Esophagus muscularis mucosa (tissue), 4 donors: ENCODE data around the gene PRKAG2.

Source experiments
- EP300 ChIP-seq: sonication (generic); formaldehyde crosslinking; IDR thresholded peaks from one replicate; pipeline ENCODE4 v1.6.1; 2017; ENCODE audit warnings: antibody characterized with exemption
- POLR2A ChIP-seq: fragments of 450-650 bp; IDR thresholded peaks from one replicate; pipeline ENCODE4 v1.6.1; 2017; ENCODE audit warnings: antibody characterized with exemption, moderate library complexity, mild to moderate bottlenecking, low read depth
- POLR2AphosphoS5 ChIP-seq, 2 donors: sonication (generic); formaldehyde crosslinking; IDR thresholded peaks; one replicate each; pipeline ENCODE4 v1.6.1; 2017; ENCODE audit warnings: antibody characterized with exemption in 2 of 2
- TF ChIP-seq, protein P1 (sequence below), 3 experiments: fragments of 200-600 bp in 2 of 3; fragments of 450-650 bp in 1 of 3; sonication (generic) in 2 of 3; IDR thresholded peaks; one replicate each; pipeline ENCODE4 v1.5.1; 2017 to 2019; ENCODE audit warnings: antibody characterized with exemption in 3 of 3, mild to moderate bottlenecking in 2 of 3, moderate library complexity in 1 of 3

GRCh38 chr7:151793991-151794507 lies 82.9 kb downstream of the PRKAG2 start:
- TF ChIP-seq, protein P1, sequence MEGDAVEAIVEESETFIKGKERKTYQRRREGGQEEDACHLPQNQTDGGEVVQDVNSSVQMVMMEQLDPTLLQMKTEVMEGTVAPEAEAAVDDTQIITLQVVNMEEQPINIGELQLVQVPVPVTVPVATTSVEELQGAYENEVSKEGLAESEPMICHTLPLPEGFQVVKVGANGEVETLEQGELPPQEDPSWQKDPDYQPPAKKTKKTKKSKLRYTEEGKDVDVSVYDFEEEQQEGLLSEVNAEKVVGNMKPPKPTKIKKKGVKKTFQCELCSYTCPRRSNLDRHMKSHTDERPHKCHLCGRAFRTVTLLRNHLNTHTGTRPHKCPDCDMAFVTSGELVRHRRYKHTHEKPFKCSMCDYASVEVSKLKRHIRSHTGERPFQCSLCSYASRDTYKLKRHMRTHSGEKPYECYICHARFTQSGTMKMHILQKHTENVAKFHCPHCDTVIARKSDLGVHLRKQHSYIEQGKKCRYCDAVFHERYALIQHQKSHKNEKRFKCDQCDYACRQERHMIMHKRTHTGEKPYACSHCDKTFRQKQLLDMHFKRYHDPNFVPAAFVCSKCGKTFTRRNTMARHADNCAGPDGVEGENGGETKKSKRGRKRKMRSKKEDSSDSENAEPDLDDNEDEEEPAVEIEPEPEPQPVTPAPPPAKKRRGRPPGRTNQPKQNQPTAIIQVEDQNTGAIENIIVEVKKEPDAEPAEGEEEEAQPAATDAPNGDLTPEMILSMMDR (IDR thresholded peaks at IDR 0.05): no peak
- TF ChIP-seq POLR2A: no peak
- TF ChIP-seq POLR2AphosphoS5 (IDR thresholded peaks at IDR 0.05): no peak
- TF ChIP-seq EP300: no peak
